Ovary (tissue), 3 donors: Measurements from ENCODE around the gene NAA35.

Source experiments
- EP300 ChIP-seq: sonication (generic); formaldehyde crosslinking; IDR thresholded peaks from one replicate; pipeline ENCODE4 v1.6.1; 2017; ENCODE audit warnings: antibody characterized with exemption
- POLR2A ChIP-seq: fragments of 450-650 bp; IDR thresholded peaks from one replicate; pipeline ENCODE4 v1.6.1; 2017; ENCODE audit warnings: antibody characterized with exemption, mild to moderate bottlenecking, moderate library complexity
- TF ChIP-seq, protein P1 (sequence below), 3 donors: fragments of 450-650 bp in 2 of 3; fragments of 200-600 bp in 1 of 3; IDR thresholded peaks; one replicate each; pipeline versions ENCODE4 v1.5.1 to v1.8.0; 2016 to 2022; ENCODE audit warnings: antibody characterized with exemption in 3 of 3, mild to moderate bottlenecking in 1 of 3
- donor health status: DM: no; HTN: no; CAD: no.

DNA sequence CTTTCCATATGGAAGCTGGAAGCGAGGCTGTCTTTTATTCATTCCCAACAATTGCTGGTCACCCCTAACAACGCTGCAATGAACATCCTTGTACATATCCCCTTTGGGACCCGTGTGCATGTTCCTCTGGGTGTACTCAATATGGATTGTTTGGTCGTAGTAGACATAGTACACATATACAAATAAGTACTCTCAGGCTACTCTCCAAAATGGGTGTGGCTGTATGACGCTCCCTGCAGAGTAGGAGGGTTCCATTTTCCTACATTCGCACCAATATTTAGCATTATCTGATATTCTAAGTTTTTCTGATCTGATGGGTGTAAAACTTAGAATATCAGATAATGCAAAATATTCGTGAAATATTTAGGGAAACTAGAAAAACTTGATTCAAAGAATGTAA is 23.2 kb upstream of the NAA35 start:
- TF ChIP-seq EP300: no peak
- TF ChIP-seq, protein P1, sequence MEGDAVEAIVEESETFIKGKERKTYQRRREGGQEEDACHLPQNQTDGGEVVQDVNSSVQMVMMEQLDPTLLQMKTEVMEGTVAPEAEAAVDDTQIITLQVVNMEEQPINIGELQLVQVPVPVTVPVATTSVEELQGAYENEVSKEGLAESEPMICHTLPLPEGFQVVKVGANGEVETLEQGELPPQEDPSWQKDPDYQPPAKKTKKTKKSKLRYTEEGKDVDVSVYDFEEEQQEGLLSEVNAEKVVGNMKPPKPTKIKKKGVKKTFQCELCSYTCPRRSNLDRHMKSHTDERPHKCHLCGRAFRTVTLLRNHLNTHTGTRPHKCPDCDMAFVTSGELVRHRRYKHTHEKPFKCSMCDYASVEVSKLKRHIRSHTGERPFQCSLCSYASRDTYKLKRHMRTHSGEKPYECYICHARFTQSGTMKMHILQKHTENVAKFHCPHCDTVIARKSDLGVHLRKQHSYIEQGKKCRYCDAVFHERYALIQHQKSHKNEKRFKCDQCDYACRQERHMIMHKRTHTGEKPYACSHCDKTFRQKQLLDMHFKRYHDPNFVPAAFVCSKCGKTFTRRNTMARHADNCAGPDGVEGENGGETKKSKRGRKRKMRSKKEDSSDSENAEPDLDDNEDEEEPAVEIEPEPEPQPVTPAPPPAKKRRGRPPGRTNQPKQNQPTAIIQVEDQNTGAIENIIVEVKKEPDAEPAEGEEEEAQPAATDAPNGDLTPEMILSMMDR (IDR thresholded peaks at IDR 0.05): no peak
- TF ChIP-seq POLR2A: no peak
